H1 (cell line): ENCODE data around the gene SMAD6. TPM values are rescaled to one million over a fixed set of nuclear protein-coding genes. Genes with fewer than 3 reads are reported as not detected.

Experiments
- CTCF ChIA-PET: fragments of 300-600 bp; sonication (Branson Sonifier 250); formaldehyde crosslinking; loops from one replicate; lab custom pipeline; 2021; ENCODE audit not compliant: partially characterized antibody; lab: Charles Lee
- POLR2A ChIA-PET: fragments of 300-600 bp; sonication (Branson Sonifier 250); formaldehyde crosslinking; loops from one replicate; lab custom pipeline; 2021; ENCODE audit warnings: inconsistent platforms; ENCODE audit not compliant: partially characterized antibody; lab: Charles Lee
- DNase-seq, 2 experiments: peaks; one replicate each; pipeline versions ENCODE4 v3.0.0 to v3.0.0-alpha.2; 2010 to 2022; ENCODE audit warnings: low spot score in 2 of 2, low read depth in 1 of 2, mixed read lengths in 1 of 2
- FAIRE-seq: peaks from 2 replicates; lab custom pipeline; 2011; peaks lifted over from hg19 to GRCh38; lab: Jason Lieb, UNC
- H2AFZ ChIP-seq: 2 replicates; pipeline ENCODE4 v1.8.1; 2012; ENCODE audit warnings: low read length, inconsistent platforms
- H2AK5ac ChIP-seq: 2 replicates; pipeline ENCODE4 v1.6.1; 2013; ENCODE audit warnings: low read depth, low read length
- H2BK120ac ChIP-seq: replicated peaks from 2 replicates; pipeline ENCODE3; 2013; ENCODE audit warnings: low read depth, low read length, inconsistent platforms
- H2BK12ac ChIP-seq: 2 replicates; pipeline ENCODE4 v1.6.1; 2013; ENCODE audit warnings: low read depth, low read length
- H2BK15ac ChIP-seq: 2 replicates; pipeline ENCODE4 v1.6.1; 2013; ENCODE audit warnings: low read length
- H2BK20ac ChIP-seq: 2 replicates; pipeline ENCODE4 v1.6.1; 2013; ENCODE audit warnings: low read length
- H2BK5ac ChIP-seq: 2 replicates; pipeline ENCODE4 v1.6.1; 2013; ENCODE audit warnings: low read depth, low read length
- H3K14ac ChIP-seq: 2 replicates; pipeline ENCODE4 v1.6.1; 2013; ENCODE audit warnings: inconsistent platforms; ENCODE audit not compliant: insufficient read length
- H3K18ac ChIP-seq: 2 replicates; pipeline ENCODE4 v1.6.1; 2013; ENCODE audit warnings: low read length; ENCODE audit errors: extremely low read depth
- H3K23ac ChIP-seq: 2 replicates; pipeline ENCODE4 v1.6.1; 2013; ENCODE audit warnings: inconsistent platforms; ENCODE audit not compliant: insufficient read length
- H3K23me2 ChIP-seq: 2 replicates; pipeline ENCODE4 v1.6.1; 2013; ENCODE audit warnings: low read depth, low read length
- H3K27ac ChIP-seq: 2 replicates; pipeline ENCODE4 v1.6.1; 2011; ENCODE audit warnings: low read depth, low read length, inconsistent platforms
- H3K27me3 ChIP-seq, 4 experiments: replicated peaks in 1 of 4; 1 replicate in 1 of 4; 2 replicates in 3 of 4; pipeline versions ENCODE4 v1.6.1 to v1.8.1; 2011 to 2013; ENCODE audit warnings: low read length in 3 of 4, mild to moderate bottlenecking in 3 of 4, inconsistent platforms in 2 of 4, mixed read lengths in 2 of 4, moderate library complexity in 1 of 4; ENCODE audit not compliant: control insufficient read depth in 3 of 4, insufficient read depth in 3 of 4; ENCODE audit errors: extremely low read depth in 1 of 4
- H3K36me3 ChIP-seq, 4 experiments: 2 replicates each; pipeline versions ENCODE4 v1.6.1 to v1.8.1; 2011 to 2013; ENCODE audit warnings: mild to moderate bottlenecking in 4 of 4, low read length in 3 of 4, moderate library complexity in 2 of 4, control low read depth in 1 of 4, inconsistent platforms in 1 of 4; ENCODE audit not compliant: insufficient read depth in 4 of 4, control insufficient read depth in 2 of 4
- H3K4ac ChIP-seq: replicated peaks from 2 replicates; pipeline ENCODE3; 2013; ENCODE audit warnings: low read length, low read depth, mixed read lengths, inconsistent platforms; ENCODE audit not compliant: insufficient read length
- H3K4me1 ChIP-seq, 4 experiments: replicated peaks in 1 of 4; 1 replicate in 1 of 4; 2 replicates in 3 of 4; pipeline versions ENCODE4 v1.6.1 to v1.8.1; 2011 to 2013; ENCODE audit warnings: low read length in 3 of 4, inconsistent platforms in 2 of 4, mixed read lengths in 1 of 4; ENCODE audit not compliant: insufficient read depth in 4 of 4, control insufficient read depth in 3 of 4
- H3K4me2 ChIP-seq, 2 experiments: 2 replicates each; pipeline versions ENCODE4 v1.6.1 to v1.8.1; 2011 to 2013; ENCODE audit warnings: low read depth in 2 of 2, low read length in 2 of 2, control low read depth in 1 of 2, inconsistent platforms in 1 of 2, mild to moderate bottlenecking in 1 of 2; ENCODE audit not compliant: insufficient read depth in 1 of 2
- H3K4me3 ChIP-seq, 4 experiments: fragments of 200-600, 300-600 bp in 1 of 4; sonication (generic), shearing (Covaris generic), sonication (Bioruptor Twin) in 1 of 4; 2 replicates each; pipeline versions ENCODE4 v1.5.1 to v1.8.1; 2011 to 2016; ENCODE audit warnings: low read length in 4 of 4, low read depth in 3 of 4, control low read depth in 2 of 4, inconsistent platforms in 2 of 4, mild to moderate bottlenecking in 2 of 4, mixed read lengths in 1 of 4, moderate library complexity in 1 of 4; ENCODE audit not compliant: insufficient read depth in 2 of 4; ENCODE audit errors: extremely low read depth in 1 of 4
- H3K56ac ChIP-seq: replicated peaks from 2 replicates; pipeline ENCODE3; 2013; ENCODE audit warnings: low read depth, mild to moderate bottlenecking, mixed read lengths, low read length, inconsistent platforms; ENCODE audit not compliant: insufficient read length
- H3K79me1 ChIP-seq: 2 replicates; pipeline ENCODE4 v1.6.1; 2013; ENCODE audit warnings: low read depth, low read length, control low read depth
- H3K79me2 ChIP-seq, 2 experiments: 2 replicates each; pipeline versions ENCODE4 v1.6.1 to v1.8.1; 2012 to 2013; ENCODE audit warnings: low read length in 2 of 2, mild to moderate bottlenecking in 2 of 2, inconsistent platforms in 1 of 2; ENCODE audit not compliant: insufficient read depth in 2 of 2, control insufficient read depth in 1 of 2
- H3K9ac ChIP-seq, 4 experiments: replicated peaks in 1 of 4; 1 replicate in 1 of 4; 2 replicates in 3 of 4; pipeline versions ENCODE4 v1.6.1 to v1.8.1; 2011 to 2013; ENCODE audit warnings: low read depth in 3 of 4, low read length in 3 of 4, control low read depth in 2 of 4, mild to moderate bottlenecking in 2 of 4, moderate library complexity in 2 of 4, inconsistent platforms in 1 of 4; ENCODE audit errors: extremely low read depth in 1 of 4
- H3K9me3 ChIP-seq, 2 experiments: 2 replicates each; pipeline versions ENCODE4 v1.6.1 to v1.8.1; 2012 to 2013; ENCODE audit warnings: mild to moderate bottlenecking in 2 of 2, moderate library complexity in 2 of 2, control low read depth in 1 of 2, inconsistent platforms in 1 of 2, low read depth in 1 of 2, low read length in 1 of 2, mixed read lengths in 1 of 2; ENCODE audit not compliant: insufficient read depth in 2 of 2
- H4K20me1 ChIP-seq, 2 experiments: replicated peaks in 1 of 2; 2 replicates each; pipeline versions ENCODE3 to v1.8.1; 2011 to 2013; ENCODE audit warnings: inconsistent platforms in 2 of 2, low read length in 2 of 2, mild to moderate bottlenecking in 1 of 2; ENCODE audit not compliant: insufficient read depth in 2 of 2, control insufficient read depth in 1 of 2
- H4K5ac ChIP-seq: 2 replicates; pipeline ENCODE4 v1.6.1; 2013; ENCODE audit warnings: low read length, low read depth, mixed read lengths, inconsistent platforms; ENCODE audit not compliant: insufficient read length
- H4K8ac ChIP-seq: 2 replicates; pipeline ENCODE4 v1.8.0; 2013; ENCODE audit warnings: mild to moderate bottlenecking, moderate library complexity, low read length, inconsistent platforms; ENCODE audit not compliant: insufficient read depth; ENCODE audit errors: extremely low read depth
- H4K91ac ChIP-seq: replicated peaks from 2 replicates; pipeline ENCODE3; 2013; ENCODE audit warnings: low read length, mixed read lengths, inconsistent platforms; ENCODE audit not compliant: insufficient read length
- GTF2F1 ChIP-seq: IDR thresholded peaks from 2 replicates; pipeline ENCODE4 v1.6.1; 2012; ENCODE audit warnings: low read depth, low read length, improper control_type of control experiment, borderline replicate concordance
- USF2 ChIP-seq: IDR thresholded peaks from 2 replicates; pipeline ENCODE4 v1.6.1; 2011; ENCODE audit warnings: low read length, improper control_type of control experiment
- ZNF274 ChIP-seq: IDR thresholded peaks from 2 replicates; pipeline ENCODE4 v1.7.0; 2012; ENCODE audit warnings: low read length, borderline replicate concordance; ENCODE audit errors: extremely low read depth
- WGBS, 2 experiments: shearing (Covaris generic) in 1 of 2; methylation state at CpG; one replicate each; pipeline versions ENCODE4 v1.1.6 to v1.1.7; 2013 to 2015; ENCODE audit warnings: low lambda C conversion rate in 2 of 2, mixed read lengths in 2 of 2, inconsistent platforms in 1 of 2, low coverage in 1 of 2, missing lambda C conversion rate in 1 of 2; ENCODE audit not compliant: insufficient replicate concordance in 2 of 2, insufficient coverage in 1 of 2, insufficient read length in 1 of 2; ENCODE audit errors: extremely low coverage in 1 of 2, missing lambda C conversion rate in 1 of 2; 5-methylcytosine and 5-hydroxymethylcytosine counted together
- polyA plus RNA-seq, 7 experiments: library from polyadenylated mRNA; depleted of rRNA in 3 of 7; stranded (reverse) in 5 of 7; unstranded in 2 of 7; fragments of >200 nt in 5 of 7; fragments of 200-250 nt in 2 of 7; gene quantifications; 1 replicate in 5 of 7; 2 replicates in 1 of 7; 4 replicates in 1 of 7; pipeline versions ENCODE4 v1.2.1 to v1.2.3, GENCODE V29; 2011 to 2013; ENCODE audit warnings: missing spikeins in 2 of 7, mixed read lengths in 2 of 7
- total RNA-seq: library from RNA; stranded (reverse); fragmentation: NEBNext Ultra II Directional; extraction: Animal tissue kit (Norgen Biotek cat#: 25700); gene quantifications from 2 replicates; pipeline ENCODE4 v1.2.1, GENCODE V29; 2021

SMAD6 gene
- total and polyA plus RNA-seq, 2 of the 8 experiments (the other 6 are each of a cell fraction or from before 2014, with no cell fraction given), result 1.8 to 7.0 TPM

- WGBS, 2 experiments, result 76% methylated on average over 4 of the region's 4 CpGs; no CpG with 5 or more reads in 1 of the 2 experiments
- no peak overlapping the region for H3K4me2 ChIP-seq
Observed at GRCh38 chr15:66744610-66745279, 42.7 kb downstream of the SMAD6 start.

More at GRCh38 chr15:66744610-66745279, 42.7 kb downstream of the SMAD6 start:
- Histone ChIP-seq H3K27ac (no peak overlapping the region), H3K27me3 (no peaks in the 10 kb centered on the region), H3K18ac (0 out of 2 replicates have a peak overlapping the region, but pooled peaks have one; percentile 38), H2AK5ac (no peak overlapping the region), H2BK15ac (no peak overlapping the region), H4K20me1 (no peaks in the 10 kb centered on the region), H4K8ac (no peak overlapping the region), H2BK5ac (peak overlapping the region; percentile 85; the same call in 1 of the 2 replicates), H3K36me3 (no peaks in the 10 kb centered on the region), H4K91ac (no peak overlapping the region), H3K56ac (no peak overlapping the region), H3K79me2 (no peaks in the 10 kb centered on the region), H3K4me3 (no peak overlapping the region), H3K14ac (no peak overlapping the region), H4K5ac (no peak overlapping the region), H2AFZ (no peak overlapping the region), H2BK12ac (peak overlapping the region; percentile 73), H3K79me1 (no peaks in the 10 kb centered on the region), H3K9ac (no peak overlapping the region; a peak in 1 of 7 replicates), H3K9me3 (no peaks in the 10 kb centered on the region), H3K23me2 (no peaks in the 10 kb centered on the region), H3K4me1 (peaks cover 8 to 40% (median 11%) of the 10 kb centered on the region in 4 experiments), H3K23ac (no peak overlapping the region), H2BK120ac (peak overlapping the region; percentile 9), H2BK20ac (no peak overlapping the region; the same call in 1 of the 2 replicates), H3K4ac (no peak overlapping the region)
- no peak for FAIRE-seq
- ChIA-PET CTCF (interaction anchor here (0.7 to 2.6 kb wide), 8 partner anchors 10 to 109 kb away, joined by 3 to 9 read pairs (median 4); no protein-coding TSS in a partner anchor), POLR2A (interaction anchor here (0.6 to 1.4 kb wide), 5 partner anchors 10 to 30 kb away, joined by 3 to 4 read pairs (median 3); no protein-coding TSS in a partner anchor)
- DNase-seq, result no peak
- no peak for TF ChIP-seq GTF2F1
- no peak for TF ChIP-seq ZNF274
- TF ChIP-seq USF2, result no peak
